GM19467 (cell line): ENCODE measurements around the gene EXOC3.

Experiments
- ATAC-seq: cut with Tn5 transposase; IDR thresholded peaks from one replicate; pipeline ENCODE4 v1.9.1; 2021; ENCODE audit warnings: mild to moderate bottlenecking, moderate library complexity; ENCODE audit not compliant: unreplicated experiment

The EXOC3 gene

DNA sequence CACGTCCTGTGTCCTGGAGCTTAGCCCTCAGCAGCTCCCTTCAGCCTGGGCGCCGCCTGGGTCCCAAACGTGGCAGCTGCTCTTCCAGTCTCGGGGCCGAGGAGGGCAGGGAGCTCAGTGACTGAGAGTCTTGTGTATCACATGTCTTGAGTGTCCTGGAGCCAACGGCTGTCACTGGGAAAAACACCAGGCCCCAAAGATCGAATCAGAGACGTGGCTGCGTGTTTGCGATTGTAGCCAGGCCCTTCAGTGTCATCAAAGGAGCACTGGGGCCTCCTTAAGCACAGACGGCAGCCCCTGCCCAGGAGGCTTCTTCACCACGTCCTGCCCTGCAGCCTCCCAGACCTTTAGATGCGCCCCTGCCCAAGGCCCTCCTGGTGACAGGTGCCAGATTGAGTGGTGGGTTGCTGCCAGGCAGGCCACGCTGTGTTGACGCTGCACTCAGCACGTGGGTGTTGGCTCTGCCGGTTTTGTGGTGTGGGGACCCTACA, 5.7 kb upstream of the EXOC3 start:
- ATAC-seq: no peak

DNA sequence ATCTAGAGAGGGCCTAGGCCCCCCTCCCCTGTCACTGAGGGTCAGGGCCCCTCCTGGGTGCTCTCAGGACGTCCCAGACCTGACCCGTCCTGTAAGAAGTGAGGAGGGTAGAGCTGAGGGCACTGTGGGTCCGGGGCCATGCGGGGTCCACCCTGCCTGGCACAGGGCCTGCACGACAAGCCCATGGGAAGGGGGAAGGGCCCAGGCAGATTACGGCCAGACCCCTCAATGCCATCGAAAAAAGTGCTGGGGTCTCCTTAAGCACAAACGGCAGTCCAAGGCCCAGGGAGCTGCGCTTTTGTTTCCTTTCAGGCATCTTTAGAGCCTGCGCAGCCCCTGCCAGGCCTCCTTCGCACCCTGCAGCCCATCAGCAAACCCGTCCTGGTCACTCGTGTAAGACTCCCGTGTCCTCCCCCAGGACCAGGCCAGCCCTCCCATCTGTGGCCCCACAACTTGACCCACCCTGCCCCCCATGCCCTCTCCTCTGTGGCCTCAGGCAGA, 4.4 kb upstream of the EXOC3 start:
- no peak for ATAC-seq

DNA sequence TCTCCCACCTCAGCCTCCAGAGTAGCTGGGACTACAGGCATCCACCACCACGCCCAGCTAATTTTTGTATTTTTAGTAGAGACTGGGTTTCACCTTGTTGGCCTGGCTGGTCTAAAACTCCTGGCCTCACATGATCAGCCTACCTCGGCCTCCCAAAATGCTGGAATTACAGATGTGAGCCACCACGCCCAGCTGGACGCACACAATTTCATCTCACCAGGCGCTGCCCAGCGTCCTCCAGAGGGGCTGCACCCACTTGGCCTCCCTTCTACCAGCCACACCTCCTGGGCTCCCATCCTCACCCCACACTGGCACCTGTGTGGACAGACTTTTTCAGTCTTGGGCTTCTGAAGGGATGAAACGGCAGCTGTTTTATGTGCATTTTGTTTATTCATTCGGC, 3.8 kb upstream of the EXOC3 start:
- no peak for ATAC-seq

DNA sequence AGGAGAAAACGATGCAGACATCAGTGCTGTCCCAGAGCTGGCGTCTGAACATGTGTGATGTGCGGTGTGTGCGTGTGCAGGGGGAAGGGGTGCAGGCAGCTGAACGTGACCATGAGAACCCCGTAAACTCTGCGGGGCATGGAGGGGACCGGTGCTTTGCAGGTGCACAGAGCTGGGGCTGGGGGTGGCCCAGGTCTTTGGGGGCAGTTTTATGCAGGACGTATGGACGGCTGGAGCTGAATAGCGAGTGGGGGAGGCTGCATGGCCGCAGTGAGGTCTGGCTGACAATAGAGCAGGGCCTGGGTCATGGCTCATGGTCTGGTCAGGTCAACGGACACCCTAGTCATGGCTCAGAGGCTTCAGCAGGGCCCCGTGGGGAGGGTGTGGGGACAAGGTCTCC, 3.3 kb upstream of the EXOC3 start:
- no peak for ATAC-seq

DNA sequence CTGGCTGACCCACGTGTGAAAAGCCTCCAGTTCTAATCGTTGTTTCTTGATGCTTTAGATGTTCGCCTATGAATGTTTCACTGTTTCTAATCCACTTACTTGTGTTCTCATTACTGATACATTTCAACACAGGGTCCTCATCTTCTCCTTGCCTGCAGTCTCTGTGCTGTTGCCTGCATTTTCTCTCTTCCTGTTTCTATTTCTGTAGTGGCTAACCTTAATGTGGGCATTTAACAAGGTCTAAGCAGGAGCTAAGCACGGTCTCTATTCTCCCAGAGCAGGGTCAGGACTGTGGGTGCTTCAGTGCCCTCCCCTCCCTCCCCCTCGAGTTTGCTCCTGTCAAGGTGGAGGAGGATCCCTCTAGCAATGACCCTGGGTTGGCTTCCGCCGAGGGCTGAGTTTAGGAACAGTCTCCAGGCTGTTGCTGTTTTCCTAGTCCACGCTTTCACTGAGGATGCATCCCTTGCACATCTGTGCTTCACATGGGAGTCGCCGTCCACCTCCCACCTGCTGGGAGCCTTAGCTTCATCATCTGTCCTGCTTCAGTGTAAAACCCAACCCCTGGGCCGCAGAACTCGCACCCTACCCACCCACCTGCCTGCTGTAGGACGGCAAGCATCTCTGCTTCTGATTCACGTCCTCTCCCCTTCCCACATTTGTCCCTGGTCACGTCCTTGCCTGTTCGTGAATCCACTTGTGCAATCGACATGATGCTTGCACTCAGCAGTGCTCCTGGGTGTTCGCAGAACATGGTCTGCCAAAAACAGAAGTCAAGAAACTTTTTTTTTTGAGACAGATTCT, 2.4 kb upstream of the EXOC3 start:
- no peak for ATAC-seq

DNA sequence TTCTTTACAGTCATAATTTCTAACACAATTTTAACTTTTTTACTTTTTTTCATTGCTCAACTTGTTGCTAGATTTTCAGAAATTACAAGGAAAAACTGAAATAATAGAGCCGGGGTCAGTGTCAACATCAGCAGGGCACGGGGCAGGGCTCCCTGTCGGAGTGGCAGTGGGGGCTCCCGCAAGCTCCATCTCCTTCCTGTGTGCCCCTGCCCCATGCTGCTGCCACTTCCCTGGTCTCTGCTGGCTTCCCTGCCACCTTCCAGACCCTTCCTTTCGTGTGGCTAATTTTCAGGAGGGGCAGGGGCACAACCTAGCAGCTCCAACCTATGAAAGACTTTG, 1.0 kb upstream of the EXOC3 start:
- ATAC-seq: no peak

DNA sequence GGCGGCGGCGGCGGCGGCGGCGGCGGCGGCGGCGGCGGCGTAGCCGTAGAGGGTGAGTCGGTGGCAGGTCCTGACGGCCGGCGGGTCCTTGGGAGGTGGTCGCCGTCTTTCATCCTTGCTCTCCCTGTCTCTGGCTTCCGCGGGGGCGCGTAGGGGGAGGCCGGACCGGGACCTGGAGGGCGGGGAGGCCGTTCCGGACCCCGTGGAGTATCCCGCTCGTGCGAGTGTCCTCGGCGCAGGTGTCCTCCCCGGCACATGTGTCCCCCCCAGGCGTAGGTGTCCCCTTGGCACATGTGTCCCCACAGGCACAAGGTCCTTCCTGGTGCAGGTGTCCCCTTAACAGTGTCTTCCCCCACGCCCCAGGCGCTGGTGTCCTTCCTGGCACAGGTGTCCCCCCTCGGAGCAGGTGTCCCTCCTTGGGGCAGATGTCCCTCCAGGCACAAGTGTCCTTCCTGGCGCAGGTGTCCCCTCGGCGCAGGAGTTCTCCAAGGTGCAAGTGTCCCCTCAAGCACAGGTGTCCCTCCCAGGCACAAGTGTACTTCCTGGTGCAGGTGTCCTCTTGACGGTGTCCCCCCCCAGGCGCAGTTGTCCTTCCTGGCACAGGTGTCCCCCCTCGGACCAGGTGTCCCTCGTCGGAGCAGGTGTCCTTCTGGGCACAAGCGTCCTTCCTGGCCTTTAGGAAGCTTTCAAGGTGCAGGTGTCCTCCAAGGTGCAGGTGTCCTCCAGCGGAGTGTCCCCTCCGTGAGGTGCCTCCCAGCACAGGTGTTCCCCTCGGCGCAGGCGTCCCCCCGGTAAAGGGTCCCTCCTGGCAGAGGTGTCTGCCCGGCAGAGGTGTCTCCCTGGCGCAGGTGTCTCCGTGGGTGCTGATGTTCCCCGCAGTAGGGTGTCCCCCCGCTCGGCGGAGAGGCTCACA, 519 bp downstream of the EXOC3 start:
- ATAC-seq: no peak

DNA sequence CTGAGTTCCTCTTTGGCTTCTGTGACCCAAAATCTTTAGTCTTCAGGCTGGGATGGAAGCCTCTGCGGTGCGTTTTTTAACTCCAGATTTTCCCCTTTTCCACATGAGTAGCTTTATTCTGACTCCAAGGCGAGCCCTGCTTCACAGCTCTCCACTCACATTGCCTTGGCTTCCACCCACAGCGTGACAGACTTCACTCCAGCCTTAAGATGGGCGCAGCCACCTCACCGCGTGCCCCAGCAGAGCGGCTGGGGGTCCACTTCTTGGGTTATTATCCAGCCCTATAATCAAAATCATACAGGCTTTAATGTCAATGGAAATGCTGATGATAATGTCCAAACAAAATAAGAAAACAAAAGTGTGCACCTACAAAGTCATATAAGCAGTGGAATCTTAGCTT, 1.2 kb downstream of the EXOC3 start:
- no peak for ATAC-seq

DNA sequence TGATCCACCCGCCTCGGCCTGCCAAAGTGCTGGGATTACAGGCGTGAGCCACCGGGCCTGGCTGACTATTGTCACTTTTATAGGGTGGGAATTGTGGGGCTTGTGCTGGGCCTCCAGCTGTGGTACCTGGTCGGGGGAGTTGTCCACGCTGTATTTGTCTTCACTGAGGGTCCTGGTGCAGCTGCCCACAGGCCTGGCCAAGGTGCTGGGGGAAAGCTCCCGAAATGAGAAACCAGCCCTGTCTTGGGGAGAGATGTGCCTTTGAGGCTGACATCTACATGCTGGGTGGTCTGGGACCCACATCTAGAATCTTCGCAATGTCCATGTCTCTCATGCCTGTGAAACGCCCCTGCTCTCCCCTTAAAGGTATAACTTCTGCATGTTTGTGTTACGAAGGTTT, 2.6 kb downstream of the EXOC3 start:
- no peak for ATAC-seq

DNA sequence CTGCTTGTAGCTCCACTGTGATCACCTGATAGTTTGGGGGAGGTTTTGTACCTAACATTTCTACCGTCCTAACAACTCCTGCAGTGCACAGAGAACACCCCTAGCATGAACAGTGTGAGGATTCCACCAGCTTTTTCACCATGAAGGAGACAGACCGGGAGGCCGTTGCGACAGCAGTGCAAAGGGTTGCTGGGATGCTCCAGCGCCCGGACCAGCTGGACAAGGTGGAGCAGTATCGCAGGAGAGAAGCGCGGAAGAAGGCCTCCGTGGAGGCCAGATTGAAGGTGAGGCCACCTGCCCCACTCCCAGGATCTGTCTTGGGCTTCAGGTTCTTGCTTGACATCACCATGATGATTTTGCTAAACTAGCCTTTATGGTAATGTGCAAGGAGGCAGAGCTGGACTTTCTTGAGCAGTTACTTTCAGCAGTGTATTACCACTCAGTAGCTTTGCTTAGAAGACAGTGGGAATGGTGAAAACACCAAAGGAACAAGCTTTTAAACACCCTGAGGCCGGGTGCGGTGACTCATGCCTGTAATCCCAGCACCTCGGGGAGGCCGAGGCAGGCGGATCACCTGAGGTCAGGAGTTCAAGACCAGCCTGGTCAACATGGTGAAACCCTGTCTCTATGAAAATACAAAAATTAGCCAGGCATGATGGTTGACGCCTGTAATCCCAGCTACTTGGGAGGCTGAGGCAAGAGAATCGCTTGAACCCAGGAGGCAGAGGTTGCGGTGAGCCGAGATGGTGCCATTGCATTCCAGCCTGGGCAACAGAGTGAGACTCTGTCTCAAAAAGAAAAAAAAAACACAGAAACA, 3.3 kb downstream of the EXOC3 start:
- no peak for ATAC-seq

DNA sequence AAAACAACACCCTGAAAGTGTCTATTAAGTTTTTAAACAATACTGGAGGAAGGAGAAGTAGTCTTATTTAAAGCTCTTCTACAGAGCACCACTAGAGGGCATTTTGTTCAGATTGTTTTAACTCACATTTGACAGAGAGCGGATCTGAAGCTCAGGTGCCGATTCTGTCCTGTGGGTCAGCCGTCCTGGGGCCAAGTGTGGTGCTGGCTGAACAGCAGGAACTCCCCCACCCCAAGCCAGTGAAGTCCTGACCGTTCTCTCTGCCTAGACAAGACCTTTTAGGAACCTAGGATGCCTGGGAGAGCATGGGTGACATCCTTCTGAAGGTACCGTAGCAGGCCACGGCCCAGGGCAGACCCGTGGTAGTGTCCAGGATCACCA, 3.9 kb downstream of the EXOC3 start:
- ATAC-seq: no peak

DNA sequence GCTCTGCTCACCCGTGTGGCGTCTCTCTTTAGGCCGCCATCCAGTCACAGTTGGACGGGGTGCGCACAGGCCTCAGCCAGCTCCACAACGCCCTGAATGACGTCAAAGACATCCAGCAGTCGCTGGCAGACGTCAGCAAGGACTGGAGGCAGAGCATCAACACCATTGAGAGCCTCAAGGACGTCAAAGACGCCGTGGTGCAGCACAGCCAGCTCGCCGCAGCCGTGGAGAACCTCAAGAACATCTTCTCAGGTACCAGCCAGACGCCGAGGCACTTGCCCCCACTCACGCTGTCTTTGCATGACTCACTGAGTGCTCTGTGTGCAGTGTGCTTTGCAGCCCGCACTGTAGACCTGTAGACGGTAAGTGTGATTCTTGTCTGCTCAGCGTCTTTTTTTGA, 4.5 kb downstream of the EXOC3 start:
- ATAC-seq: no peak

DNA sequence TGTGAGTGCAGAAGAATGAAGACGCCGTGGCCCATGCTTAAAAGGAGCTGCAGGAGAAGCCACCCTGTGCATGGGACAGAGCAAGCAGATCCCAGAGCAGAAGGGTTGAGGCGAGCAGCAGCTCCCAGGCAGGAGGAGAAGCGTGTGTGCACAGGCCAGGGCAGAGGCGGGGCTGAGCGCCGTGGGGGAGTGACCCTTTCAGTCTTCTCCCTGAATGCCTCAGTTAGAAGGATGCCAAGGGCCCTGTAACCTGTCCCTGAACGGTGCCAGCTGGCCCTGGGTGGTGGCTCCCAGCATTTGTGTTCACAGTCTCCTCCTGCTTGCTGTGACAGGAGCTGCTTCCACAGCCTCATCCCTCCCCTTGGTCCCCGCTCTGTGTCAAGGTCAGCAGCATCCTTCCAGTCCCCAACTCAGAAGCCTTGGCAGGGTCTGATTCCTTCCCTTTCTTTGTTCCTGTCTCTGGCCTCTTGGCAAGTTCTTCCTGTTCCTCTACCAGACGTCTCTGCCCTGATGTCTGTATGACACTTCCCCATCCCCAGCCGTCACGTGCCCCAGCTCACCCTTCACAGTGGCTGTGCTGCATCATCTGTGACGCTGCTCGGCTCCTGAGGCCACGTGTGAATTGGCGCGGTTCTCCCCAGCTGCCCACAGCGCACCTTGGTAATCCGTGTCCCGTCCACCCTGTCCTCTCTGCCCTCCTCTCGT, 5.2 kb downstream of the EXOC3 start:
- ATAC-seq: no peak

DNA sequence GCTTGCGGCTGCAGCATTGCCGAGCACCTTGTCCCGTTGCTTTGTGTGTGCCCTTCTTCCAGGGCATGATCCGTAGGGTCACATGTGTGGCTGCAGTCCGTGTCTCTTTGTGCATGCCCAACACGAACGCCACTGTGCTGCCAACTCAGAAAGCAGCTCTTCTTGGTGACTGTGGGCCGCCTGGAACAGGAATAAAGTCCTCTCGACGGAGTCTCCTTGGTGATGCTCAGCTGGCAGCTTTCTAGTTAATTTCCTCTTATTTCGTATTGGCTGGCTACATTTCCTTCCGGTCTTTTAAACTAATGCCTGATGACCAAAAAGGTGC, 5.8 kb downstream of the EXOC3 start:
- ATAC-seq: no peak

DNA sequence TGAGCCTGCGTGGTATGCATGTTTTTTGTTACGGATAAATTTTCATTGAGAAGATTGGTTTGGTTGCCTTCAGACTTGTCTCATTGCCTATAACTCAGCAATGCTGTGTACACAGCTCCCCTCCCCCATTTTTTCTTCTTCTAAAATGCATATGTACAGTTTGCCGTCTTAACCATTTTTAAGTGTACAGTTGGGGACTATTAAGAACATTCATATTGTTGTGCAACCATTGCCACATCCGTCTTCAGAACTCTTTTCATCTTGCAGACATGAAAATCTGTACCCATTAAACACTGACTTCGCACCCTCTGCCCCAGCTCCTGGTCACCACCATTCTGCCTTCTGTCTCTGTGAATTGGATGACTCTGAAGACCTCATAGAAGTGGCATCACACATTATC, 6.2 kb downstream of the EXOC3 start:
- ATAC-seq: no peak

DNA sequence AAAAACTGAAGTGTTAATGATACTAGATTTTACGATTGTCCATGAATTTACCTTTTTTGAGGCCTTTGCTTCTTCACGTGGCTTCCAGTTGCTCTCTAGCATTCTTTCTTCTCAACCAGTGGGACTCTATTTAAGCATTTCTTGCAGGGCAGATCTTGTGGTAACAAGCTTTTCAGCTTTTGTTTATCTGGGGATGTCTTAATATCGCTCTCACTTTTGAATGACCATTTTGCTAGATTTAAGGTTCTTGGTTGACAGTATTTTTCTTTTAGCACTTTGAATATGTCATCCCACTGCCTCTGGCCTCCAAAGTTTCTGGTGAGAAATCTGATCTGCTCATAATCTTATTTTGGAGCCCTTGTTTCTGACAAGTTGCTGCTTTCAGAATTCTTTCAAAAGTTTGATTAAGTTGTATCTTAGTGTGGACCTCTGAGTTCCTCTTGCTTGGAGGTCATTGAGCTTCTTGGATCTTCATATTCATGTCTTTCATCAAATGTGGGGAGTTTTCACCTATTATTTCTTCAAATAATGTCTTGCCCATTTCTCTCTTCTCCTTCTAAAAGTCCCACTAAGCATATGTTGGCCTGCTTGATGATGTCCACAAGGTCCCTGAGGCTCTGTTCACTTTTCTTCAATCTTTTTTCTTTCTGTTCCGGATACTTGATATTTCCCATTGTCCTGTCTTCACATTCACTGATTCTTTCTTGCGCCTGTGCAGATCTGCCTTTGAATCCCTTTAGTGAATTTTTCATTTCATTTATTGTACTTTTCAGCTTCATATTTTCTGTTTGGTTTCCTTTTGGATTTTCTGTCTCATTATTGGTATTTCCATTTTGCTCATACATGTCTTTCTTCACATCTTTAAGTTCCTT, 8.8 kb downstream of the EXOC3 start:
- ATAC-seq: no peak

DNA sequence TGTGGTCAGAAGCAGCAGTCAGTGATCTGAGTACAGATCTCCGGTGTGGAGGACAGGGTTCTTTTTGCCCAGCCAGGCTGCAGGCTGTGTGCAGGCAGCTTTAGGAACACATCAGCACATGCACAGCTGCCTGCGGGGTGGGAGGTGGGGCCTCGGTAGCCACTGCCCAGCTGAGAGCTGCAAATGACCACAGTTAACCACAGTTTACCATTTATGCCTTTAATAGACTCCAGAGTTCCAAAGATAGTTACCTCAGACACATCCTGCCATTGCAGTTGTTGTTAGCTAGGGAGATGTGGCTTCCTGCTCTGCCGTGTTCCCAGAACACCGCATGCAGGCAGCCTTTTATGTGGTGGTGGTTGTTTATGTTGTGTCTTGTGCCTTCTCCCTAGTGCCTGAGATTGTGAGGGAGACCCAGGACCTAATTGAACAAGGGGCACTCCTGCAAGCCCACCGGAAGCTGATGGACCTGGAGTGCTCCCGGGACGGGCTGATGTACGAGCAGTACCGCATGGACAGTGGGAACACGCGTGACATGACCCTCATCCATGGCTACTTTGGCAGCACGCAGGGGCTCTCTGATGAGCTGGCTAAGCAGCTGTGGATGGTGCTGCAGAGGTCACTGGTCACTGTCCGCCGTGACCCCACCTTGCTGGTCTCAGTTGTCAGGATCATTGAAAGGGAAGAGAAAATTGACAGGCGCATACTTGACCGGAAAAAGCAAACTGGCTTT, 10.2 kb downstream of the EXOC3 start:
- no peak for ATAC-seq

DNA sequence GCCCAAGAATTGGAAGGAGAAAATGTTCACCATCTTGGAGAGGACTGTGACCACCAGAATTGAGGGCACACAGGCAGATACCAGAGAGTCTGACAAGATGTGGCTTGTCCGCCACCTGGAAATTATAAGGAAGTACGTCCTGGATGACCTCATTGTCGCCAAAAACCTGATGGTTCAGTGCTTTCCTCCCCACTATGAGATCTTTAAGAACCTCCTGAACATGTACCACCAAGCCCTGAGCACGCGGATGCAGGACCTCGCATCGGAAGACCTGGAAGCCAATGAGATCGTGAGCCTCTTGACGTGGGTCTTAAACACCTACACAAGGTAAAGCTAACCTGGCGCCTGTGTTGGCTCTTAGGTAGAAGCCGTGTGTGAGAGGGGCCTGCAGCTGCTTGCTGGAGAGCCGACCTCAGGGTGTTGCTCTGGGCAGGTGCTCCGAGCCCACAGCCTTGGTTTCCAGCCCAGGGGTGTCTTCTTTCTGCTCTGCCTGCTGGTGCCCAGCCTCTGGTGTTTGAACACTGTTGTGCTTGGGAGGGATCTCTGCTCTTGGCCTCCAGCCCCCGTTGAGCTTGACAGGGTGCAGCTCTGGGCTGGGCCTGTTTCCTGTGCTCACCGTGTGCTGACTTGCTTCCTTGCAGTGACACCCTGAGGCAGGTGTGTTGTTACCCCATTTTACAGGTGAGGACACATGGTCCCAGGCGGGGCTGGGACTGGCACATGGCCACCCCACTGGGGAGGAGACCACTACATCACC, 10.9 kb downstream of the EXOC3 start:
- ATAC-seq: no peak
